GM13977 (cell line): ENCODE data around the gene ZXDC.

ENCODE experiments used
- DNase-seq: peaks from one replicate; pipeline ENCODE4 v3.0.0; 2012; ENCODE audit warnings: low spot score
- CTCF ChIP-seq: IDR thresholded peaks from 2 replicates; pipeline ENCODE4 v1.5.1; 2012; ENCODE audit warnings: mild to moderate bottlenecking, control low read depth; ENCODE audit not compliant: insufficient read depth; ENCODE audit errors: extremely low read depth, missing control alignments
- in situ Hi-C: fragments of 300-500 bp; cut with MboI; formaldehyde crosslinking; loops from one replicate; pipeline ENCODE4 v1.12.0; 2022; ENCODE audit warnings: low sequenced_read_pairs, low pct_unique_long_range_greater_than_20kb, mixed read lengths, inconsistent platforms; ENCODE audit not compliant: unreplicated experiment

The ZXDC gene

GRCh38 chr3:126464494-126464893, 11.2 kb downstream of the ZXDC start:
- in situ Hi-C loops = no loop called here
- DNase-seq = no peak
- no peak for TF ChIP-seq CTCF

GRCh38 chr3:126464093-126464492, 11.6 kb downstream of the ZXDC start:
- in situ Hi-C loops = no loop called here
- no peak for DNase-seq
- TF ChIP-seq CTCF = no peak

GRCh38 chr3:126463521-126463920, 12.2 kb downstream of the ZXDC start:
- in situ Hi-C loops = no loop called here

GRCh38 chr3:126461450-126462070, 14.1 kb downstream of the ZXDC start:
- in situ Hi-C loops = no loop called here
- no peak for TF ChIP-seq CTCF
- DNase-seq = no peak

More at GRCh38 chr3:126463521-126463920, 12.2 kb downstream of the ZXDC start:
- no peak for DNase-seq
- TF ChIP-seq CTCF = no peak

GRCh38 chr3:126460381-126460780, 15.3 kb downstream of the ZXDC start:
- in situ Hi-C loops = no loop called here
- TF ChIP-seq CTCF = no peak

GRCh38 chr3:126459763-126460127, 15.9 kb downstream of the ZXDC start:
- no peak for TF ChIP-seq CTCF

More at GRCh38 chr3:126460381-126460780, 15.3 kb downstream of the ZXDC start:
- no peak for DNase-seq

More at GRCh38 chr3:126459763-126460127, 15.9 kb downstream of the ZXDC start:
- in situ Hi-C loops = no loop called here
- DNase-seq = no peak
